ENCODE results near the gene F2RL3. TPM values are rescaled to one million over a fixed set of nuclear protein-coding genes. Genes with fewer than 3 reads are reported as not detected.
A peak's percentile ranks its signal among the peaks of the same experiment; 100 is the strongest.

The F2RL3 gene
- total and polyA plus RNA-seq, 9 of the 15 experiments (the other 6 are each of a cell fraction or from before 2014, with no cell fraction given), result 1.4 to 27.6 (median 11.9) TPM

GRCh38 chr19:16889366-16889882 is 625 bp downstream of the F2RL3 start (continued):
- TF ChIP-seq E2F3 (CRISPR knock-in tag; IDR thresholded peaks at IDR 0.05), result peak; percentile 8; the same call in 1 of the 2 replicates
- TF ChIP-seq, protein P1, sequence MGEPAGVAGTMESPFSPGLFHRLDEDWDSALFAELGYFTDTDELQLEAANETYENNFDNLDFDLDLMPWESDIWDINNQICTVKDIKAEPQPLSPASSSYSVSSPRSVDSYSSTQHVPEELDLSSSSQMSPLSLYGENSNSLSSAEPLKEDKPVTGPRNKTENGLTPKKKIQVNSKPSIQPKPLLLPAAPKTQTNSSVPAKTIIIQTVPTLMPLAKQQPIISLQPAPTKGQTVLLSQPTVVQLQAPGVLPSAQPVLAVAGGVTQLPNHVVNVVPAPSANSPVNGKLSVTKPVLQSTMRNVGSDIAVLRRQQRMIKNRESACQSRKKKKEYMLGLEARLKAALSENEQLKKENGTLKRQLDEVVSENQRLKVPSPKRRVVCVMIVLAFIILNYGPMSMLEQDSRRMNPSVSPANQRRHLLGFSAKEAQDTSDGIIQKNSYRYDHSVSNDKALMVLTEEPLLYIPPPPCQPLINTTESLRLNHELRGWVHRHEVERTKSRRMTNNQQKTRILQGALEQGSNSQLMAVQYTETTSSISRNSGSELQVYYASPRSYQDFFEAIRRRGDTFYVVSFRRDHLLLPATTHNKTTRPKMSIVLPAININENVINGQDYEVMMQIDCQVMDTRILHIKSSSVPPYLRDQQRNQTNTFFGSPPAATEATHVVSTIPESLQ (CRISPR knock-in tag; IDR thresholded peaks at IDR 0.05), result no peak
- TF ChIP-seq RFX7 (CRISPR knock-in tag; IDR thresholded peaks at IDR 0.05), result no peak
- TF ChIP-seq XRCC4 (IDR thresholded peaks at IDR 0.05; ENCODE audit: extremely low read depth, insufficient read depth, insufficient read length), result no peak
- no peak for TF ChIP-seq ZNF212 (CRISPR knock-in tag; IDR thresholded peaks at IDR 0.05)
- 0 out of 4 replicates have a peak, but pooled peaks of 1 of the 2 experiments have one; percentile 14 for TF ChIP-seq KDM4B (IDR thresholded peaks at IDR 0.05; ENCODE audit: borderline replicate concordance in 2 of 2, low read depth in 1 of 2)
- TF ChIP-seq TRIM28 (IDR thresholded peaks at IDR 0.05), result no peak
- TF ChIP-seq ZNF165 (CRISPR knock-in tag; IDR thresholded peaks at IDR 0.05; ENCODE audit: borderline replicate concordance), result no peak
- TF ChIP-seq TAF7 (tag; IDR thresholded peaks at IDR 0.05), result peak; percentile 27; the same call in 1 of the 2 replicates
- TF ChIP-seq SMAD2 (IDR thresholded peaks at IDR 0.05; ENCODE audit: low read depth, low read length), result no peak
- TF ChIP-seq ZNF354B (CRISPR knock-in tag; IDR thresholded peaks at IDR 0.05), result no peak
- no peak for TF ChIP-seq ELK3 (CRISPR knock-in tag; IDR thresholded peaks at IDR 0.05)
- TF ChIP-seq CAMTA2 (CRISPR knock-in tag; conservative IDR thresholded peaks at IDR 0.05), result 0 out of 2 replicates have a peak, but pooled peaks have one; percentile 2
- TF ChIP-seq, protein P2, sequence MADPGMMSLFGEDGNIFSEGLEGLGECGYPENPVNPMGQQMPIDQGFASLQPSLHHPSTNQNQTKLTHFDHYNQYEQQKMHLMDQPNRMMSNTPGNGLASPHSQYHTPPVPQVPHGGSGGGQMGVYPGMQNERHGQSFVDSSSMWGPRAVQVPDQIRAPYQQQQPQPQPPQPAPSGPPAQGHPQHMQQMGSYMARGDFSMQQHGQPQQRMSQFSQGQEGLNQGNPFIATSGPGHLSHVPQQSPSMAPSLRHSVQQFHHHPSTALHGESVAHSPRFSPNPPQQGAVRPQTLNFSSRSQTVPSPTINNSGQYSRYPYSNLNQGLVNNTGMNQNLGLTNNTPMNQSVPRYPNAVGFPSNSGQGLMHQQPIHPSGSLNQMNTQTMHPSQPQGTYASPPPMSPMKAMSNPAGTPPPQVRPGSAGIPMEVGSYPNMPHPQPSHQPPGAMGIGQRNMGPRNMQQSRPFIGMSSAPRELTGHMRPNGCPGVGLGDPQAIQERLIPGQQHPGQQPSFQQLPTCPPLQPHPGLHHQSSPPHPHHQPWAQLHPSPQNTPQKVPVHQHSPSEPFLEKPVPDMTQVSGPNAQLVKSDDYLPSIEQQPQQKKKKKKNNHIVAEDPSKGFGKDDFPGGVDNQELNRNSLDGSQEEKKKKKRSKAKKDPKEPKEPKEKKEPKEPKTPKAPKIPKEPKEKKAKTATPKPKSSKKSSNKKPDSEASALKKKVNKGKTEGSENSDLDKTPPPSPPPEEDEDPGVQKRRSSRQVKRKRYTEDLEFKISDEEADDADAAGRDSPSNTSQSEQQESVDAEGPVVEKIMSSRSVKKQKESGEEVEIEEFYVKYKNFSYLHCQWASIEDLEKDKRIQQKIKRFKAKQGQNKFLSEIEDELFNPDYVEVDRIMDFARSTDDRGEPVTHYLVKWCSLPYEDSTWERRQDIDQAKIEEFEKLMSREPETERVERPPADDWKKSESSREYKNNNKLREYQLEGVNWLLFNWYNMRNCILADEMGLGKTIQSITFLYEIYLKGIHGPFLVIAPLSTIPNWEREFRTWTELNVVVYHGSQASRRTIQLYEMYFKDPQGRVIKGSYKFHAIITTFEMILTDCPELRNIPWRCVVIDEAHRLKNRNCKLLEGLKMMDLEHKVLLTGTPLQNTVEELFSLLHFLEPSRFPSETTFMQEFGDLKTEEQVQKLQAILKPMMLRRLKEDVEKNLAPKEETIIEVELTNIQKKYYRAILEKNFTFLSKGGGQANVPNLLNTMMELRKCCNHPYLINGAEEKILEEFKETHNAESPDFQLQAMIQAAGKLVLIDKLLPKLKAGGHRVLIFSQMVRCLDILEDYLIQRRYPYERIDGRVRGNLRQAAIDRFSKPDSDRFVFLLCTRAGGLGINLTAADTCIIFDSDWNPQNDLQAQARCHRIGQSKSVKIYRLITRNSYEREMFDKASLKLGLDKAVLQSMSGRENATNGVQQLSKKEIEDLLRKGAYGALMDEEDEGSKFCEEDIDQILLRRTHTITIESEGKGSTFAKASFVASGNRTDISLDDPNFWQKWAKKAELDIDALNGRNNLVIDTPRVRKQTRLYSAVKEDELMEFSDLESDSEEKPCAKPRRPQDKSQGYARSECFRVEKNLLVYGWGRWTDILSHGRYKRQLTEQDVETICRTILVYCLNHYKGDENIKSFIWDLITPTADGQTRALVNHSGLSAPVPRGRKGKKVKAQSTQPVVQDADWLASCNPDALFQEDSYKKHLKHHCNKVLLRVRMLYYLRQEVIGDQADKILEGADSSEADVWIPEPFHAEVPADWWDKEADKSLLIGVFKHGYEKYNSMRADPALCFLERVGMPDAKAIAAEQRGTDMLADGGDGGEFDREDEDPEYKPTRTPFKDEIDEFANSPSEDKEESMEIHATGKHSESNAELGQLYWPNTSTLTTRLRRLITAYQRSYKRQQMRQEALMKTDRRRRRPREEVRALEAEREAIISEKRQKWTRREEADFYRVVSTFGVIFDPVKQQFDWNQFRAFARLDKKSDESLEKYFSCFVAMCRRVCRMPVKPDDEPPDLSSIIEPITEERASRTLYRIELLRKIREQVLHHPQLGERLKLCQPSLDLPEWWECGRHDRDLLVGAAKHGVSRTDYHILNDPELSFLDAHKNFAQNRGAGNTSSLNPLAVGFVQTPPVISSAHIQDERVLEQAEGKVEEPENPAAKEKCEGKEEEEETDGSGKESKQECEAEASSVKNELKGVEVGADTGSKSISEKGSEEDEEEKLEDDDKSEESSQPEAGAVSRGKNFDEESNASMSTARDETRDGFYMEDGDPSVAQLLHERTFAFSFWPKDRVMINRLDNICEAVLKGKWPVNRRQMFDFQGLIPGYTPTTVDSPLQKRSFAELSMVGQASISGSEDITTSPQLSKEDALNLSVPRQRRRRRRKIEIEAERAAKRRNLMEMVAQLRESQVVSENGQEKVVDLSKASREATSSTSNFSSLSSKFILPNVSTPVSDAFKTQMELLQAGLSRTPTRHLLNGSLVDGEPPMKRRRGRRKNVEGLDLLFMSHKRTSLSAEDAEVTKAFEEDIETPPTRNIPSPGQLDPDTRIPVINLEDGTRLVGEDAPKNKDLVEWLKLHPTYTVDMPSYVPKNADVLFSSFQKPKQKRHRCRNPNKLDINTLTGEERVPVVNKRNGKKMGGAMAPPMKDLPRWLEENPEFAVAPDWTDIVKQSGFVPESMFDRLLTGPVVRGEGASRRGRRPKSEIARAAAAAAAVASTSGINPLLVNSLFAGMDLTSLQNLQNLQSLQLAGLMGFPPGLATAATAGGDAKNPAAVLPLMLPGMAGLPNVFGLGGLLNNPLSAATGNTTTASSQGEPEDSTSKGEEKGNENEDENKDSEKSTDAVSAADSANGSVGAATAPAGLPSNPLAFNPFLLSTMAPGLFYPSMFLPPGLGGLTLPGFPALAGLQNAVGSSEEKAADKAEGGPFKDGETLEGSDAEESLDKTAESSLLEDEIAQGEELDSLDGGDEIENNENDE (IDR thresholded peaks at IDR 0.05; ENCODE audit: low read depth, low read length), result peak; percentile 59
- TF ChIP-seq HCFC1 (IDR thresholded peaks at IDR 0.05; ENCODE audit: low read depth, low read length), result no peak
- TF ChIP-seq ZNF347 (CRISPR knock-in tag; IDR thresholded peaks at IDR 0.05; ENCODE audit: low read depth), result no peak
